GM12891 (cell line): ENCODE results near the gene GPD1.
"Not testable (repeated sequence)": the region's sequence is repeated elsewhere in the genome, so short reads cannot be mapped to it uniquely, and the experiment has no call there.

Source experiments
- DNase-seq: peaks from one replicate; pipeline ENCODE4 v3.0.0; 2011; ENCODE audit warnings: low spot score; ENCODE audit not compliant: insufficient read length
- FAIRE-seq: peaks from 2 replicates; lab custom pipeline; 2011; peaks lifted over from hg19 to GRCh38; lab: Jason Lieb, UNC
- PAX5 ChIP-seq: IDR thresholded peaks from 2 replicates; pipeline ENCODE4 v1.6.1; 2011; ENCODE audit warnings: low read length, moderate library complexity, mild to moderate bottlenecking; ENCODE audit not compliant: insufficient read depth, severe bottlenecking
- POLR2A ChIP-seq: IDR thresholded peaks from 2 replicates; pipeline ENCODE4 v1.6.1; 2011; ENCODE audit warnings: low read depth, low read length, control low read depth
- POLR2AphosphoS5 ChIP-seq: IDR thresholded peaks from 2 replicates; pipeline ENCODE4 v1.6.1; 2011; ENCODE audit warnings: low read depth, low read length, control low read depth
- POU2F2 ChIP-seq: IDR thresholded peaks from 2 replicates; pipeline ENCODE4 v1.6.1; 2011; ENCODE audit warnings: low read depth, mild to moderate bottlenecking, control low read depth, low read length, moderate library complexity
- SPI1 ChIP-seq: IDR thresholded peaks from 2 replicates; pipeline ENCODE4 v1.6.1; 2011; ENCODE audit warnings: low read depth, low read length, control low read depth
- TAF1 ChIP-seq: IDR thresholded peaks from 2 replicates; pipeline ENCODE4 v1.6.1; 2011; ENCODE audit warnings: low read depth, low read length, control low read depth

The GPD1 gene

DNA sequence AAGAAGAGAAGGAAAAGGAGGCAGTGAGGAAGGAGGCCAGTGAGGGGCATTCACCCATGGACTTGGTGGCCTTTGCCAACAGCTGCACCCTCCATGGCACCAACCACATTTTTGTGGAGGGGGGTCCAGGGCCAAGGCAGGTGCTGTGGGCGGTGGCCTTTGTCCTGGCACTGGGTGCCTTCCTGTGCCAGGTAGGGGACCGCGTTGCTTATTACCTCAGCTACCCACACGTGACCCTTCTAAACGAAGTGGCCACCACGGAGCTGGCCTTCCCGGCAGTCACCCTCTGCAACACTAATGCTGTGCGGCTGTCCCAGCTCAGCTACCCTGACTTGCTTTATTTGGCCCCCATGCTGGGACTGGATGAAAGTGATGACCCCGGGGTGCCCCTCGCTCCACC is 30.1 kb upstream of the GPD1 start:
- DNase-seq, result no peak
- TF ChIP-seq TAF1, result no peak
- TF ChIP-seq SPI1, result no peak
- TF ChIP-seq POLR2AphosphoS5, result no peak
- TF ChIP-seq POLR2A, result no peak
- TF ChIP-seq POU2F2, result no peak
- TF ChIP-seq PAX5, result no peak
- no peak for FAIRE-seq

DNA sequence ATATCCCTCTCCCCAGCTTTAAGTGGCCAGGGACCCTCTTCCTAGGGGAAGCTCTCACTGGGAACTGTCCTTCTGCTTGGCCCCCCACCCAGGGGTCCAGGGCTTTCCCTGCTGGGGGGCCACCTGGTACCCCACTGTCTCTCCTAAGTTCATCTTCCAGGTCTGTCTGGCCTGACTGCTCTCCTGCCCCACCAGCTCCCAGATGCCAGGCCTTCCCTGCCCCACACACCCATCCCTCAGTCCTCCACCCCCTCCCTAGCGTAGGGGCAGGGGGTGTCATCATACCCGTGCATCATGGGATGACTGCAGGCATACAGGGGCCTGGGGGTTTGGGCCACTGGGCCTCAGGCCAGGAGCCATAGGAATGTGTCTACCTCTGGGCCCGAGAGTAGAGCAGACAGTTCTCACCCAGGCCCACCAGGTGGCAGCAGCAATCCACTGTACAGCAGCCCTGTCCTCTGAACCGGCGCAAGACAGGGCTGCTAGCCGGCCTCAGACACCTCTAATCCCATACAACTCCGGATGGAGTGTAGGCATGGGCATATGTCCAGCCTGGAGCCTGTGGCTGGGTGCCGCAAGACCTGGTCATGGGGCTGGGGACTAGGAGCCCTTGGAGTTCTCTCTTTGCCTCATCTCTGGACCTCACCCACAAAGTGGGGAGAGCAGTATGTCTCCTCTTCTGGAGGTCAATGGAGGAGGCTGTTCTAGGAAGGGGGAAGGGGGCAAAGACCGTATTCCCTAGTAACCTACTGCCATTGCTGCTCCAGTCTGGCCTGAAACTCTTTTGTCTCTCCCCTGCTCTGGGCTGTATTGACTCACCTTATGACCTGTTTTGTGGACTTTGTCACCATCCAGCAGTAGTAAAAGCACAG is 28.6 kb upstream of the GPD1 start:
- TF ChIP-seq SPI1 (no peak), PAX5 (no peak), POU2F2 (no peak), TAF1 (no peak), POLR2AphosphoS5 (no peak), POLR2A (no peak)
- DNase-seq (peak; percentile 85), FAIRE-seq (peak; percentile 90)

DNA sequence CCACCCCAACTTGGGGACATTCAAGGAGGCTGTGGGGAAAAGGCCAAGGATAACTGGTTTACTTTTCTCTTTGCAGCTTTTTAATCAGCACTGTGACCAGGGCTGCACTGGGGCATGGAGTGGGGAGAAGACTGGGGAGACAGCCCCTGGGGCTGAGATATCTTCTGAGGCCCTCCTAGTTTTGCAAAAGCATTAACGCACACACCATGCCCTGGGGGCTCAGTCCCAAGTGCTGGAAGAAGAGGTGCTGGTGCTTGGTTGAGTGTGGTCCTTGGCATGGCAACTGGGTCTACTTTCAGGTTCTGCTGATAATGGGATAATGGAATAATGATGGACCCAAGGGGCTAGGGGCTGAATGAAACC is 28.0 kb upstream of the GPD1 start:
- no peak for DNase-seq
- no peak for TF ChIP-seq TAF1
- TF ChIP-seq POLR2AphosphoS5, result no peak
- TF ChIP-seq POU2F2, result no peak
- TF ChIP-seq PAX5, result no peak
- no peak for TF ChIP-seq POLR2A
- no peak for FAIRE-seq

DNA sequence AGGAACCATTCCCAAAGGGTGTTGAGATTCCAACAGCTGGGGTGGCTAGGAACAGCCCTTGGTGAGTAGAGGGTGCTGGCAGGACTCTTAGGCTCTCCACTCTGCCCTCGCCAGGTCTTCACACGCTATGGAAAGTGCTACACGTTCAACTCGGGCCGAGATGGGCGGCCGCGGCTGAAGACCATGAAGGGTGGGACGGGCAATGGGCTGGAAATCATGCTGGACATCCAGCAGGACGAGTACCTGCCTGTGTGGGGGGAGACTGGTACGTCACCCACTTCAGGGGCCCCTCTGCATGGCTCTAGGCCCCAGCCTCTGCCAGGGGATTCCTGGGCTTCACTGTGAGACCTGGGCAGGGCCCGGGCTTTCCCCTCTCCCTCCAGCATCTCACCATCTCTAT is 26.7 kb upstream of the GPD1 start:
- DNase-seq, result no peak
- FAIRE-seq, result no peak
- TF ChIP-seq SPI1, result no peak

DNA sequence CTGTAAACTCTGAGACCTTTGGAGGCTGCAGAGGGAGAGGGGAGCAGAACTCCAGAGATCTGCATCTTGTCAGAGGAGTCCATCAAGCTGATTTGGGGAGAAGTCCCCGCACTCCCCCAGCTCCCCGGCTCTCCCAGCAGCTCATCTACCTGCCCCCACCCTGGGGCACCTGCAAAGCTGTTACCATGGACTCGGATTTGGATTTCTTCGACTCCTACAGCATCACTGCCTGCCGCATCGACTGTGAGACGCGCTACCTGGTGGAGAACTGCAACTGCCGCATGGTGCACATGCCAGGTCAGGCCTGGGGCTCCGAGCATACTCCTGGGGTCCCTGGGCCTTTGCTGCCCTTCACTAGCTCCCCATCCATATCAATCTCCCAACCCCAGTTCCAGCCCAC is 25.5 kb upstream of the GPD1 start:
- TF ChIP-seq PAX5 (no peak), POLR2AphosphoS5 (no peak), POU2F2 (no peak), POLR2A (no peak), TAF1 (no peak), SPI1 (no peak)
- FAIRE-seq (no peak), DNase-seq (no peak)

DNA sequence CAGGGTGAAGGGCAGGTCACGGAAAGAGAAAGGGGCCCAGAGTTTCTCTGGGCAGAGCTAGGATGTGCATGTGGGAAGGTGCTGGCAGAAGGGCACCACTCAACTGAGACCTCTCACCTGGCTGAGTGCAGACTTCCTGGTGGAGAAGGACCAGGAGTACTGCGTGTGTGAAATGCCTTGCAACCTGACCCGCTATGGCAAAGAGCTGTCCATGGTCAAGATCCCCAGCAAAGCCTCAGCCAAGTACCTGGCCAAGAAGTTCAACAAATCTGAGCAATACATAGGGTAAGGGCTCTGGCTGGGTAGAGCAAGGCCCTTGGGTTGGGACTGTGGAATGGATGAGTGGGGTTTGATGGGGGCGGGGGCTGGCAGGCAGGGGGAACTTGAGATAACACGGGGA is 24.0 kb upstream of the GPD1 start:
- FAIRE-seq (no peak), DNase-seq (no peak)
- no peak for TF ChIP-seq TAF1
- TF ChIP-seq POU2F2, result no peak

DNA sequence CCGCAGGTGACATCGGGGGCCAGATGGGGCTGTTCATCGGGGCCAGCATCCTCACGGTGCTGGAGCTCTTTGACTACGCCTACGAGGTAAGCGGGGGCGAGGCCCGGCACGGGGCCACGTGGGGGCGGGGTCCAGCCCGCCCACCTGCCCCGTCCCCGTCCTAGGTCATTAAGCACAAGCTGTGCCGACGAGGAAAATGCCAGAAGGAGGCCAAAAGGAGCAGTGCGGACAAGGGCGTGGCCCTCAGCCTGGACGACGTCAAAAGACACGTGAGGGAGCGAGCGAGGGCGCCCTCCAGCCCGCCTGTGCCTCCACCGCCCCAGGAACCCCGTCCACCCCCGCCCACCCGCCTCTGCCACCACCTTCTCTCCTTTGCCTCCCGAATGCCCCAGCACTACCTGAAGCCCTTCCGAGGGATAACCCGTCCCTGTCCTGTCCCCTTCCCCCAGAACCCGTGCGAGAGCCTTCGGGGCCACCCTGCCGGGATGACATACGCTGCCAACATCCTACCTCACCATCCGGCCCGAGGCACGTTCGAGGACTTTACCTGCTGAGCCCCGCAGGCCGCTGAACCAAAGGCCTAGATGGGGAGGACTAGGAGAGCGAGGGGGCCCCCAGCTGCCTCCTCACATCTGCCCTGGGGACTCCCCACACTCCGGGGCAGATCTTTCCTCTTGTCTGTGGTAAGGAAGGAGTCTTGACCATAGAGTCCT is 22.6 kb upstream of the GPD1 start:
- no peak for TF ChIP-seq POLR2AphosphoS5
- TF ChIP-seq SPI1, result no peak
- no peak for TF ChIP-seq POU2F2
- TF ChIP-seq TAF1, result no peak
- TF ChIP-seq PAX5, result no peak
- TF ChIP-seq POLR2A, result no peak
- DNase-seq, result no peak
- no peak for FAIRE-seq

DNA sequence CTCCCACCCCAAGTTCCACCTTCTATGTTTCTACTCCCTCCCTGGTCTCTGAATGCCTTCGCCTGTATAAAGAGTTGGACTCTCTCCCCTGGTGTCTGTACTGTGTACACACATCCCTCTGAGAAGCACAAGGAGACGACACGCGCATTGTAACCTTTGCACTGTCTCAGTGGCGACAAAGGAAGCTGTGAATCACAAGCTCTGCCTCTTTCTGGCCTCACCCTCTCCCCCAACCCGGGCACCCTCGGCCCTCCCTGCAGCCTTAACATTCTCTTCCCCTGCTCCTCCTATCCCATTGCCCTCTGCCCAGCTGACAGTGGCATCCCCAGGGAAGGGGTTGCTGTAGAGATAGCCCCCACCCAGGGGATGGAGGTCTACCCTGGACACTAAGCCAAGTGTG is 21.2 kb upstream of the GPD1 start:
- FAIRE-seq (no peak), DNase-seq (no peak)
- TF ChIP-seq POU2F2, result no peak

DNA sequence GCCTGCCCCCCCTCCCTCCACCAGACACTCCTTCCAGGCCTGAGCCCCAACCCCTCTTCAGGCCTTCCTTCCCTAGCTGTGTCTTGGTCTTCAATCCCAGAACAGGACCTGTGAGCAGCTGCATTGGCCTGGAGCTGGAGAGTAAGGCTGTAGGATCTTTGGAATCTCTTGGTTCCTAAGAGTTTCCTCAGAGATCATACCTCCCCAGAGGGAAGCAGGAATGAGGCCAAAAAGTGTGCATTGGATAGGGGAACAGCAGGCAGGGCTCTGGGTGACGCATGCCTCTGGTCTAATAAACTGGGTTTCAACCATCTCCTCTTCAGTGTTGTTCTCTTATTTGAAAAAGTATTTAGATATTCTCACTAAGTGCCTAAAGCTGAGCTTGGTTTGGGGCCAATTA is 20.5 kb upstream of the GPD1 start:
- no peak for TF ChIP-seq POLR2AphosphoS5
- TF ChIP-seq POU2F2, result no peak
- TF ChIP-seq SPI1, result no peak
- no peak for TF ChIP-seq POLR2A
- no peak for TF ChIP-seq PAX5
- no peak for TF ChIP-seq TAF1
- no peak for FAIRE-seq

DNA sequence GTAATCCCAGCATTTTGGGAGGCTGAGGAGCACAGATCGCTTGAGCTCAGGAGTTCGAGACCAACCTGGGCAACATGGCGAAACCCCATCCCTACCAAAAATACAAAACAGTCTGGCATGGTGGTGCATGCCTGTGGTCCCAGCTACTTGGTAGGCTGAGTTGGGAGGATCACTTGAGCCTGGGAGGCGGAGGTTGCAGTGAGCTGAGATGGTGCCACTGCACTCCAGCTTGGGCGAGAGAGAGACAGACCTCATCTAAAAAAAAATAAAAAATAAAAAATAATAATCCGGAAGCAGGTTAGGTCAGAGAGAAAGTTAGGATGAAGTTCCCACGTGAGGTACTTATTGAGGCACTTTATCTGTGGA is 19.4 kb upstream of the GPD1 start:
- FAIRE-seq, DNase-seq: not testable (repeated sequence)

More for the DNA sequence above, 20.5 kb upstream of the GPD1 start:
- DNase-seq, result no peak
